ENCODE measurements around the gene KCNIP1. TPM values are rescaled to one million over a fixed set of nuclear protein-coding genes. Genes with fewer than 3 reads are reported as not detected.

Gene KCNIP1
- total RNA-seq, 2 donors from 2014 or later = 1.6 to 13.5 TPM

DNA sequence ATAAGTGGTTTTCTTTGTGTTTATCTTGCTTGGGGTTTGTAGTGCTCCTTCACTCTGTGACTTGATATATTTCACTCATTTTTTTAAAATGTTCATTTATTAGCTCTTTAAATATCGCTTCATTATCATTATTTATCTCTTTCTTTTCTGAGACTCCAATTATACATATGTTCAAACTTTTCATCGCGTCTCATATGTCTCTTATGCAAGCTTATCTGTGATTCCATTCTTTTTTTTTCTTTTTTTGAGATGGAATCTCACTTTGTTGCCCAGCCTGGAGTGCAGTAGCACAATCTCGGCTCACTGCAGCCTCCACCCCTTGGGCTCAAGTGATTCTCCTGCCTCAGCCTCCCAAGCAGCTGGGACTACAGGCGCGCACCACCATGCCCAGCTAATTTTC is 205.8 kb downstream of the KCNIP1 start:
- TF ChIP-seq POLR2A (IDR thresholded peaks at IDR 0.05) (no peak), POLR2AphosphoS5 (IDR thresholded peaks at IDR 0.05) (no peak)
- TF ChIP-seq, protein P1, sequence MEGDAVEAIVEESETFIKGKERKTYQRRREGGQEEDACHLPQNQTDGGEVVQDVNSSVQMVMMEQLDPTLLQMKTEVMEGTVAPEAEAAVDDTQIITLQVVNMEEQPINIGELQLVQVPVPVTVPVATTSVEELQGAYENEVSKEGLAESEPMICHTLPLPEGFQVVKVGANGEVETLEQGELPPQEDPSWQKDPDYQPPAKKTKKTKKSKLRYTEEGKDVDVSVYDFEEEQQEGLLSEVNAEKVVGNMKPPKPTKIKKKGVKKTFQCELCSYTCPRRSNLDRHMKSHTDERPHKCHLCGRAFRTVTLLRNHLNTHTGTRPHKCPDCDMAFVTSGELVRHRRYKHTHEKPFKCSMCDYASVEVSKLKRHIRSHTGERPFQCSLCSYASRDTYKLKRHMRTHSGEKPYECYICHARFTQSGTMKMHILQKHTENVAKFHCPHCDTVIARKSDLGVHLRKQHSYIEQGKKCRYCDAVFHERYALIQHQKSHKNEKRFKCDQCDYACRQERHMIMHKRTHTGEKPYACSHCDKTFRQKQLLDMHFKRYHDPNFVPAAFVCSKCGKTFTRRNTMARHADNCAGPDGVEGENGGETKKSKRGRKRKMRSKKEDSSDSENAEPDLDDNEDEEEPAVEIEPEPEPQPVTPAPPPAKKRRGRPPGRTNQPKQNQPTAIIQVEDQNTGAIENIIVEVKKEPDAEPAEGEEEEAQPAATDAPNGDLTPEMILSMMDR (IDR thresholded peaks at IDR 0.05) = no peak
- intact Hi-C loops (cut with DNase I) = no loop called here
- H3K4me1 ChIP-seq (replicated peaks) = no peaks in the 10 kb centered on the region
- no peak for DNase-seq (ENCODE audit: low spot score)
- H3K27me3 ChIP-seq (replicated peaks; ENCODE audit: insufficient read depth) = no peaks in the 10 kb centered on the region
- no peak overlapping the region for H3K4me3 ChIP-seq
- WGBS = 76% methylated on average over 6 of the region's 6 CpGs
- no peaks in the 10 kb centered on the region for H3K9me3 ChIP-seq
- H3K36me3 ChIP-seq = no peaks in the 10 kb centered on the region
- H3K27ac ChIP-seq = no peak overlapping the region

DNA sequence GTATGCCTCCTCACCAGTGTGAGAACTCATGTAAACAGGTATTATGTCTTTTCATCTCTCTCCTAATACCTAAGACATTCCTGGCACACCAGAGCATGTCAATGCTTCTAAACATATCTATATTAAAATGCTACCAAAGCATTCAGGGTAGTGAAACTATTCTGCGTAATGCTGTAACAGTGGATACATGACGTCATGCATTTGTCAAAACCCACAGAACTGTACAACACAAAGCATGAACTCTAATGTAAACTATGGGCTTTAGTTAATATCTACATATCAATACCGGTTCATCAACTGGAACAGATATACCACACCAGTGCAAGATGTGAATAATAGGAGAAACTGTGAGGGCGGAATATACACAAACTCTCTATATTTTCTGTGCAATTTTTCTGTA is 207.5 kb downstream of the KCNIP1 start:
- Histone ChIP-seq H3K27me3 (replicated peaks; ENCODE audit: insufficient read depth) (no peaks in the 10 kb centered on the region), H3K27ac (no peak overlapping the region), H3K36me3 (no peaks in the 10 kb centered on the region), H3K4me3 (no peak overlapping the region), H3K4me1 (replicated peaks) (no peaks in the 10 kb centered on the region), H3K9me3 (no peaks in the 10 kb centered on the region)
- TF ChIP-seq, protein P1 (IDR thresholded peaks at IDR 0.05) = no peak
- TF ChIP-seq POLR2AphosphoS5 (IDR thresholded peaks at IDR 0.05) (no peak), POLR2A (IDR thresholded peaks at IDR 0.05) (no peak)
- no peak for DNase-seq (ENCODE audit: low spot score)
- intact Hi-C loops (cut with DNase I) = no loop called here
- 95% methylated on average over 4 of the region's 4 CpGs for WGBS

DNA sequence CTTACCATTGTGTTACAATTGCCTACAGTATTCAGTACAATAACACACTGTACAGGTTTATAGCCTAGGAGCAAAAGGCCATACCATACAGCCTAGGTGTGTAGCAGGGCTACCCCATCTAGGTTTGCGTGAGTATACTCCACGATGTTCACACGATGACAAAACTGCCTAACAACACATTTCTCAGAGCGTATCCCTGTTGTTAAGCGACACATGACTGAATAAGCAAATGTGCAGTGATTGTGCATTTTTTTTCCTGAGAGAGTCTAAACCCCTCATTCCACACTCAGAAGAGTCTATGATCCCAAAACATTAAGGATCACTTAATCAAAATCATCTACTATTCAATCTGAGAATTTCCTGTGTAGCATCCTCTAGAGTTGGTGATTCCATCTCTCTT is 211.3 kb downstream of the KCNIP1 start:
- H3K36me3 ChIP-seq = no peaks in the 10 kb centered on the region
- H3K27ac ChIP-seq = no peak overlapping the region
- H3K27me3 ChIP-seq (replicated peaks; ENCODE audit: insufficient read depth) = peaks cover 5% of the 10 kb centered on the region
- TF ChIP-seq, protein P1 (IDR thresholded peaks at IDR 0.05) = no peak
- TF ChIP-seq POLR2A (IDR thresholded peaks at IDR 0.05) (no peak), POLR2AphosphoS5 (IDR thresholded peaks at IDR 0.05) (no peak)
- no peaks in the 10 kb centered on the region for H3K9me3 ChIP-seq
- no peak overlapping the region for H3K4me3 ChIP-seq
- DNase-seq (ENCODE audit: low spot score) = no peak
- no peaks in the 10 kb centered on the region for H3K4me1 ChIP-seq (replicated peaks)
- intact Hi-C loops (cut with DNase I) = no loop called here
- 88% methylated on average over 5 of the region's 5 CpGs for WGBS

DNA sequence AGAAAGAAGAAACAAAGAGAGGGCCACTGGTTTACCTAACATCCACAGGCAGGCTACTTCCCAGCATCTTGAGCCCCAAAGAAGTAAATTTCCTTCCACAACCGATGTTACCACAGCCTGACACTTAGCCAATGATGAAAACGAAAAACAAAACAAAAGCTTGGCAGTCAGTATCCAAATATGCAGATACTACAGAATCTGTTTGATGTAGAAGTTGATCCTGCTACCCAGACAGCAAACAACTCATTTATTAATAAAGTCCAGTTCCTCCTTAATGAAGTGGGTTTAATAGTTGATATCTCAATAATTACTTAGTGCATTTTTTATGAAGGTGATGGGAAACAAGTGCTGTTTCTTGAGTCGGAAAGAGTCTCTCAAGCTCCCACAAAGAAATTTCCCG is 212.6 kb downstream of the KCNIP1 start:
- no peak for DNase-seq (ENCODE audit: low spot score)
- H3K27ac ChIP-seq = no peak overlapping the region
- no peaks in the 10 kb centered on the region for H3K36me3 ChIP-seq
- TF ChIP-seq POLR2A (IDR thresholded peaks at IDR 0.05) (no peak), POLR2AphosphoS5 (IDR thresholded peaks at IDR 0.05) (no peak)
- TF ChIP-seq, protein P1 (IDR thresholded peaks at IDR 0.05) = no peak
- no peaks in the 10 kb centered on the region for H3K4me1 ChIP-seq (replicated peaks)
- H3K27me3 ChIP-seq (replicated peaks; ENCODE audit: insufficient read depth) = peaks cover 5% of the 10 kb centered on the region
- intact Hi-C loops (cut with DNase I) = no loop called here
- H3K4me3 ChIP-seq = no peak overlapping the region
- 34% methylated on average over 4 of the region's 4 CpGs for WGBS
- H3K9me3 ChIP-seq = no peaks in the 10 kb centered on the region

DNA sequence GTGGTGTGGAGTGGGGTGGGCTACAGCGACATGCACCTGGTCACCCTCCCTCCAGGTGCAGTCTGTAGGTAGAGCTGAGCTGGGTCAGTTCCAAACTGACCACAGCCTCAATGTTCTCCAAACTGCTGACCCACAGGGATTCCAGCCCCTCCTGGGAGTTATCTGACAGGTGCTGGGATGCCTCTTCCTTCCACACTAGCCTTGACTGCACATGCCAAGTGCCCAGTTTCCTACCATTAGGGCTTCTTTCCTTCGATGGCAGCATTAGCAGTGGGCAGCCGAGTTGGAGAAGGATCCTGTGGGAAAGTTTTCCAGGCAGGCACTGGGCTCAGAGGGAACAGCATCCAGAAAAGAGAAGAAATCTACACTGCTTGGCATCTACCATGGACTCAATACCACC is 215.7 kb downstream of the KCNIP1 start:
- TF ChIP-seq POLR2AphosphoS5 (IDR thresholded peaks at IDR 0.05) = no peak
- no peak for TF ChIP-seq POLR2A (IDR thresholded peaks at IDR 0.05)
- TF ChIP-seq, protein P1 (IDR thresholded peaks at IDR 0.05) = no peak
- Histone ChIP-seq H3K27me3 (replicated peaks; ENCODE audit: insufficient read depth) (peaks cover 5% of the 10 kb centered on the region), H3K27ac (no peak overlapping the region), H3K4me1 (replicated peaks) (no peaks in the 10 kb centered on the region), H3K36me3 (no peaks in the 10 kb centered on the region), H3K4me3 (no peak overlapping the region), H3K9me3 (no peaks in the 10 kb centered on the region)
- no peak for DNase-seq (ENCODE audit: low spot score)
- intact Hi-C loops (cut with DNase I) = no loop called here
- 91% methylated on average over 3 of the region's 3 CpGs for WGBS
